T-helper 9 cell (primary cell): ENCODE measurements around the gene MAPK6.
A peak's percentile ranks its signal among the peaks of the same experiment; 100 is the strongest.

Experiments used
- DNase-seq: peaks from one replicate; pipeline ENCODE4 v3.0.0-alpha.2; 2020

MAPK6 gene

GRCh38 chr15:52010633-52011595 is 8.1 kb upstream of the MAPK6 start:
- DNase-seq = no peak

- no peak for DNase-seq
These were observed 7.3 kb upstream of the MAPK6 start for GRCh38 chr15:52011711-52012144.

GRCh38 chr15:52012210-52012609 is 6.8 kb upstream of the MAPK6 start:
- no peak for DNase-seq

- DNase-seq = no peak
These were observed 5.7 kb upstream of the MAPK6 start for GRCh38 chr15:52013151-52013791.

- DNase-seq = no peak
These were observed 4.4 kb upstream of the MAPK6 start for GRCh38 chr15:52014616-52015015.

GRCh38 chr15:52016316-52016715 is 2.7 kb upstream of the MAPK6 start:
- DNase-seq = no peak

GRCh38 chr15:52018244-52018643 is 775 bp upstream of the MAPK6 start:
- no peak for DNase-seq

- peak; percentile 48 for DNase-seq
These were observed 588 bp downstream of the MAPK6 start for GRCh38 chr15:52019394-52020220.

GRCh38 chr15:52020221-52021085 is 1.4 kb downstream of the MAPK6 start:
- no peak for DNase-seq

GRCh38 chr15:52021128-52021671 is 2.2 kb downstream of the MAPK6 start:
- DNase-seq = peak; percentile 28

GRCh38 chr15:52021892-52022540 is 3.0 kb downstream of the MAPK6 start:
- DNase-seq = no peak

- DNase-seq = no peak
These were observed 4.3 kb downstream of the MAPK6 start for GRCh38 chr15:52023169-52023922.

- no peak for DNase-seq
These were observed 9.5 kb downstream of the MAPK6 start for GRCh38 chr15:52028431-52029093.

- DNase-seq = no peak
These were observed 11.0 kb downstream of the MAPK6 start for GRCh38 chr15:52030010-52030409.

GRCh38 chr15:52031556-52031955 is 12.5 kb downstream of the MAPK6 start:
- no peak for DNase-seq

GRCh38 chr15:52037889-52038505 is 19.0 kb downstream of the MAPK6 start:
- no peak for DNase-seq

- DNase-seq = no peak
These were observed 21.1 kb downstream of the MAPK6 start for GRCh38 chr15:52039925-52040781.
